Nephron progenitor cell (in vitro differentiated cells): ENCODE measurements around the gene PCLAF.
A peak's percentile ranks its signal among the peaks of the same experiment; 100 is the strongest.
"Not testable (repeated sequence)": the region's sequence is repeated elsewhere in the genome, so short reads cannot be mapped to it uniquely, and the experiment has no call there.

Experiments used
- DNase-seq: peaks from one replicate; pipeline ENCODE4 v3.0.0; 2021
- H3K27ac Mint-ChIP-seq: 2 replicates; pipeline ENCODE4 v1.8.0; 2021; ENCODE audit warnings: mild to moderate bottlenecking, moderate library complexity, mixed read lengths
- H3K27me3 Mint-ChIP-seq: 2 replicates; pipeline ENCODE4 v1.8.0; 2021; ENCODE audit warnings: mild to moderate bottlenecking, low read depth, mixed read lengths; ENCODE audit not compliant: poor library complexity
- H3K36me3 Mint-ChIP-seq: 2 replicates; pipeline ENCODE4 v1.8.0; 2021; ENCODE audit warnings: low read depth, mixed read lengths
- H3K4me1 Mint-ChIP-seq: 2 replicates; pipeline ENCODE4 v1.8.0; 2021; ENCODE audit warnings: mixed read lengths
- H3K4me3 Mint-ChIP-seq: 2 replicates; pipeline ENCODE4 v1.8.0; 2021; ENCODE audit warnings: mild to moderate bottlenecking, moderate library complexity, mixed read lengths
- H3K9me3 Mint-ChIP-seq: 2 replicates; pipeline ENCODE4 v1.8.0; 2021; ENCODE audit warnings: mild to moderate bottlenecking, moderate library complexity, mixed read lengths
- TF ChIP-seq, protein P1 (sequence below): fragments of 200-600 bp; sonication (generic); IDR thresholded peaks from 2 replicates; pipeline ENCODE4 v1.5.0; 2021; ENCODE audit warnings: antibody characterized with exemption

The PCLAF gene

GRCh38 chr15:64355348-64355943 is 25.8 kb downstream of the PCLAF start:
- Mint-ChIP-seq H3K4me1 (peaks cover 21% of the 10 kb centered on the region), H3K27me3 (no peaks in the 10 kb centered on the region), H3K9me3 (no peaks in the 10 kb centered on the region), H3K27ac (peak overlapping the region; percentile 97), H3K4me3 (peak overlapping the region; percentile 94), H3K36me3 (peaks cover 9% of the 10 kb centered on the region)
- TF ChIP-seq, protein P1, sequence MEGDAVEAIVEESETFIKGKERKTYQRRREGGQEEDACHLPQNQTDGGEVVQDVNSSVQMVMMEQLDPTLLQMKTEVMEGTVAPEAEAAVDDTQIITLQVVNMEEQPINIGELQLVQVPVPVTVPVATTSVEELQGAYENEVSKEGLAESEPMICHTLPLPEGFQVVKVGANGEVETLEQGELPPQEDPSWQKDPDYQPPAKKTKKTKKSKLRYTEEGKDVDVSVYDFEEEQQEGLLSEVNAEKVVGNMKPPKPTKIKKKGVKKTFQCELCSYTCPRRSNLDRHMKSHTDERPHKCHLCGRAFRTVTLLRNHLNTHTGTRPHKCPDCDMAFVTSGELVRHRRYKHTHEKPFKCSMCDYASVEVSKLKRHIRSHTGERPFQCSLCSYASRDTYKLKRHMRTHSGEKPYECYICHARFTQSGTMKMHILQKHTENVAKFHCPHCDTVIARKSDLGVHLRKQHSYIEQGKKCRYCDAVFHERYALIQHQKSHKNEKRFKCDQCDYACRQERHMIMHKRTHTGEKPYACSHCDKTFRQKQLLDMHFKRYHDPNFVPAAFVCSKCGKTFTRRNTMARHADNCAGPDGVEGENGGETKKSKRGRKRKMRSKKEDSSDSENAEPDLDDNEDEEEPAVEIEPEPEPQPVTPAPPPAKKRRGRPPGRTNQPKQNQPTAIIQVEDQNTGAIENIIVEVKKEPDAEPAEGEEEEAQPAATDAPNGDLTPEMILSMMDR, result no peak
- DNase-seq, result no peak

- peak overlapping the region; percentile 94 for H3K4me3 Mint-ChIP-seq
- no peaks in the 10 kb centered on the region for H3K9me3 Mint-ChIP-seq
- H3K4me1 Mint-ChIP-seq, result peaks cover 21% of the 10 kb centered on the region
- H3K27ac Mint-ChIP-seq, result peak overlapping the region; percentile 97
- no peaks in the 10 kb centered on the region for H3K27me3 Mint-ChIP-seq
- DNase-seq, result no peak
- TF ChIP-seq, protein P1, result no peak
- H3K36me3 Mint-ChIP-seq, result peaks cover 9% of the 10 kb centered on the region
Measured at GRCh38 chr15:64354688-64355344, 26.4 kb downstream of the PCLAF start.

DNA sequence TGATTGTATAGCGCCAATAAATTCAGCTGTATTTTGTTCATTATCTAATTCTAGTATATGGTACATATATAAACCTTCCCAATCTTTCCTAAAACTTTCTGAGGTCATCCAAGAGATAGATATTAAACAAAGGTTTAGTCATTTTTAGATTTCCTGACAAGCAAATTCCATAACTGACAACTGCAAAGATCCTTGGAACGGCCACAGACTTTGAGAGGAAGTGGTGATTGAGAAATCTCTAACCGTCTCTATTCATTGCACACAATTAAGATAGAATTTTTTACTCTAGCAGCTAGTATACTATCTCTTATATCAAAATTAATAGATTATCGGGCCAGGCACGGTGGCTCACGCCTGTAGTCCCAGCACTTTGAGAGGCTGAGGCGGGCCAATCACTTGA is 30.0 kb downstream of the PCLAF start:
- TF ChIP-seq, protein P1, result no peak
- Mint-ChIP-seq H3K27ac (no peak overlapping the region), H3K9me3 (no peaks in the 10 kb centered on the region), H3K4me1 (peaks cover 13% of the 10 kb centered on the region), H3K27me3 (no peaks in the 10 kb centered on the region), H3K36me3 (peaks cover 42% of the 10 kb centered on the region), H3K4me3 (no peak overlapping the region)
- no peak for DNase-seq

- H3K27me3 Mint-ChIP-seq, result no peaks in the 10 kb centered on the region
- TF ChIP-seq, protein P1, result no peak
- H3K4me3 Mint-ChIP-seq, result no peak overlapping the region
- no peak overlapping the region for H3K27ac Mint-ChIP-seq
- H3K9me3 Mint-ChIP-seq, result no peaks in the 10 kb centered on the region
- H3K4me1 Mint-ChIP-seq, result peaks cover 1% of the 10 kb centered on the region
- DNase-seq, result no peak
- peaks cover 42% of the 10 kb centered on the region for H3K36me3 Mint-ChIP-seq
Measured at GRCh38 chr15:64349375-64349774, 31.9 kb downstream of the PCLAF start.

- H3K4me1 Mint-ChIP-seq, result no peaks in the 10 kb centered on the region
- H3K36me3 Mint-ChIP-seq, result peaks cover 43% of the 10 kb centered on the region
- no peaks in the 10 kb centered on the region for H3K9me3 Mint-ChIP-seq
- no peaks in the 10 kb centered on the region for H3K27me3 Mint-ChIP-seq
- TF ChIP-seq, protein P1, result no peak
- no peak overlapping the region for H3K4me3 Mint-ChIP-seq
- peak overlapping the region; percentile 92 for H3K27ac Mint-ChIP-seq
- no peak for DNase-seq
Measured at GRCh38 chr15:64348455-64348854, 32.8 kb downstream of the PCLAF start.

GRCh38 chr15:64346242-64346641 is 35.0 kb downstream of the PCLAF start:
- not testable (repeated sequence) for H3K27me3 Mint-ChIP-seq, H3K4me1 Mint-ChIP-seq, H3K4me3 Mint-ChIP-seq, H3K27ac Mint-ChIP-seq, DNase-seq, H3K9me3 Mint-ChIP-seq
- peaks cover 62% of the 10 kb centered on the region for H3K36me3 Mint-ChIP-seq
